Esophagus muscularis mucosa (tissue), 4 donors: Measurements from ENCODE around the gene BMAL1. TPM values are rescaled to one million over a fixed set of nuclear protein-coding genes. Genes with fewer than 3 reads are reported as not detected.

Experiments used
- DNase-seq: peaks from one replicate; pipeline ENCODE4 v3.0.0-alpha.2; 2017; ENCODE audit errors: extremely low spot score
- H3K27ac ChIP-seq, 4 donors: fragments of 200-600 bp; sonication (generic); replicated peaks in 1 of 4; 1 replicate in 3 of 4; 2 replicates in 1 of 4; pipeline ENCODE4 v1.5.1; 2016 to 2019; ENCODE audit warnings: mild to moderate bottlenecking in 1 of 4
- H3K27me3 ChIP-seq, 4 donors: fragments of 200-600 bp; sonication (generic); one replicate each; pipeline versions ENCODE4 v1.5.1 to v1.6.0; 2016 to 2019
- H3K36me3 ChIP-seq, 4 donors: fragments of 200-600 bp; sonication (generic); one replicate each; pipeline ENCODE4 v1.5.1; 2016 to 2019
- H3K4me1 ChIP-seq, 4 donors: fragments of 200-600 bp; sonication (generic); one replicate each; pipeline ENCODE4 v1.5.1; 2016 to 2019
- H3K4me3 ChIP-seq, 4 donors: fragments of 200-600 bp; sonication (generic); 1 replicate in 2 of 4; 2 replicates in 2 of 4; pipeline ENCODE4 v1.5.1; 2016 to 2019; ENCODE audit warnings: mild to moderate bottlenecking in 4 of 4, moderate library complexity in 1 of 4
- H3K9me3 ChIP-seq, 4 donors: fragments of 200-600 bp; sonication (generic); 1 replicate in 3 of 4; 2 replicates in 1 of 4; pipeline ENCODE4 v1.5.1; 2016 to 2019
- CTCF ChIP-seq, 3 experiments: fragments of 200-600 bp in 2 of 3; fragments of 450-650 bp in 1 of 3; sonication (generic) in 2 of 3; IDR thresholded peaks; one replicate each; pipeline ENCODE4 v1.5.1; 2017 to 2019; ENCODE audit warnings: antibody characterized with exemption in 3 of 3, mild to moderate bottlenecking in 2 of 3, moderate library complexity in 1 of 3
- EP300 ChIP-seq: sonication (generic); formaldehyde crosslinking; IDR thresholded peaks from one replicate; pipeline ENCODE4 v1.6.1; 2017; ENCODE audit warnings: antibody characterized with exemption
- POLR2A ChIP-seq: fragments of 450-650 bp; IDR thresholded peaks from one replicate; pipeline ENCODE4 v1.6.1; 2017; ENCODE audit warnings: antibody characterized with exemption, moderate library complexity, mild to moderate bottlenecking, low read depth
- POLR2AphosphoS5 ChIP-seq, 2 donors: sonication (generic); formaldehyde crosslinking; IDR thresholded peaks; one replicate each; pipeline ENCODE4 v1.6.1; 2017; ENCODE audit warnings: antibody characterized with exemption in 2 of 2
- WGBS: methylation state at CpG from one replicate; pipeline ENCODE4 v1.1.5; 2018; 5-methylcytosine and 5-hydroxymethylcytosine counted together
- intact Hi-C: fragments of 100-400 bp; cut with DNase I; formaldehyde crosslinking; loops from one replicate; pipeline ENCODE4 v1.15.1; 2023
- total RNA-seq, 4 donors: library from RNA; depleted of rRNA; stranded (reverse); fragments of >200 nt; gene quantifications; one replicate each; pipeline versions ENCODE4 v1.1.0 to v1.2.1, GENCODE V29; 2016

Gene BMAL1
- total RNA-seq, 4 donors from 2014 or later: 31.1 to 36.4 (median 33.9) TPM

GRCh38 chr11:13291800-13292199 lies 14.2 kb downstream of the BMAL1 start:
- DNase-seq: no peak
- no peak for TF ChIP-seq CTCF (IDR thresholded peaks at IDR 0.05)
- TF ChIP-seq EP300: no peak
- TF ChIP-seq POLR2AphosphoS5 (IDR thresholded peaks at IDR 0.05): no peak
- TF ChIP-seq POLR2A: no peak
- intact Hi-C loops: no loop called here
- Histone ChIP-seq H3K9me3 (no peaks in the 10 kb centered on the region), H3K27me3 (no peaks in the 10 kb centered on the region), H3K36me3 (no peaks in the 10 kb centered on the region), H3K27ac (no peak overlapping the region), H3K4me1 (peaks cover 18 to 66% (median 56%) of the 10 kb centered on the region in 4 donors), H3K4me3 (no peak overlapping the region)
- 69% methylated on average over 3 of the region's 3 CpGs for WGBS

- no peaks in the 10 kb centered on the region for H3K9me3 ChIP-seq
- 92% methylated on average over 2 of the region's 2 CpGs for WGBS
- H3K36me3 ChIP-seq: no peaks in the 10 kb centered on the region
- intact Hi-C loops: no loop called here
- DNase-seq: no peak
- TF ChIP-seq EP300 (no peak), CTCF (IDR thresholded peaks at IDR 0.05) (no peak), POLR2AphosphoS5 (IDR thresholded peaks at IDR 0.05) (no peak), POLR2A (no peak)
- H3K27me3 ChIP-seq: no peaks in the 10 kb centered on the region
- H3K27ac ChIP-seq: no peak overlapping the region
- H3K4me1 ChIP-seq: peaks cover 27 to 72% (median 61%) of the 10 kb centered on the region in 4 donors
- no peak overlapping the region for H3K4me3 ChIP-seq
Observed at GRCh38 chr11:13292970-13293369, 15.4 kb downstream of the BMAL1 start.

GRCh38 chr11:13294178-13294577 lies 16.6 kb downstream of the BMAL1 start:
- Histone ChIP-seq H3K27ac (no peak overlapping the region), H3K27me3 (no peaks in the 10 kb centered on the region), H3K9me3 (no peaks in the 10 kb centered on the region), H3K4me1 (peaks cover 38 to 75% (median 58%) of the 10 kb centered on the region in 4 donors), H3K36me3 (no peaks in the 10 kb centered on the region), H3K4me3 (no peak overlapping the region)
- TF ChIP-seq POLR2A (no peak), EP300 (no peak), CTCF (IDR thresholded peaks at IDR 0.05) (no peak), POLR2AphosphoS5 (IDR thresholded peaks at IDR 0.05) (no peak)
- 56% methylated on average over 4 of the region's 4 CpGs for WGBS
- DNase-seq: no peak
- intact Hi-C loops: no loop called here

DNA sequence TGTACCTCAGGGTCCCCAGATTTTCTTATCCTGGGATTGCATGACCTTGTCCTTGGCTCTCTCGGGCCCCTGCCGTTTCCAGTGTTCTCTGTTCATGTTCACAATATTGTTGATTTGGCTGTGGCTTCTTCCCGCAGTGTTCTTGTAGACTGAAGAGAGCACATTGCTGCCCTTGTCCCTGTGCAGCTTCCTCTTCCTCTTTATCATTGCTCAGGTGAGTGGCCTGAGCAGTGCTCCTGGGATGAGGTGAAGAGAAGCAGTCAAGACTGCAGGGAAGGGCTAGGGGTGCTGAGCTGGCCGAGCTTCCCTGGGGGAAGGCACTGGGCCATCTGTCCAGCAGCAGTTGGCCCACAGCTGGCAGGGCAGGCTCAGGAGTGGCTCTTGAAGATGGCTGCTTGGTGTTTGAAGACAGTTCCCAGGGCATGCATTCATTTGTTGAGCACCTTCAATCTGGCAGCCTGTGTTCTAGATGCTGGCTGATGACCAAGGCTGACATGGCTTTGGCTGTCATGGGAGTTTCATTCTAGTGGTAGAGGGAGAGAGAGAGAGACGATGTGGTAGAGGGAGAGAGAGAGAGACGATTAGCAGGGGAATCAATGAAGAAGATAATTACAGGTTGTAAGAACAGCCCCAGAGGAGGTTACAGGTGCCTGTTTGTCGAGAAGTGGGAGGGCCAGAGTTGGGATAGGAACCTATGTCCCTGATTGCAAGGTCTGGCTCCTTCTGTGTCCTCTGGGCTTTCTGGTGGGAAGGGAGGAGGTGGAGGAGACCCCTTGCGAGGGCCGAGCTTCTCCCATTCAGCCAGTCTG lies 17.4 kb downstream of the BMAL1 start:
- Histone ChIP-seq H3K27me3 (no peaks in the 10 kb centered on the region), H3K9me3 (no peaks in the 10 kb centered on the region), H3K27ac (no peak overlapping the region), H3K4me1 (peaks cover 39 to 82% (median 62%) of the 10 kb centered on the region in 4 donors), H3K36me3 (no peaks in the 10 kb centered on the region), H3K4me3 (no peak overlapping the region)
- 82% methylated on average over 8 of the region's 9 CpGs for WGBS
- TF ChIP-seq POLR2AphosphoS5 (IDR thresholded peaks at IDR 0.05) (no peak), POLR2A (no peak), CTCF (IDR thresholded peaks at IDR 0.05) (no peak), EP300 (no peak)
- intact Hi-C loops: no loop called here
- DNase-seq: no peak
